RCC 7860 (cell line): ENCODE data around the gene RFESD.
"Not testable (repeated sequence)": the region's sequence is repeated elsewhere in the genome, so short reads cannot be mapped to it uniquely, and the experiment has no call there.

Experiments
- DNase-seq: peaks from one replicate; pipeline ENCODE4 v3.0.0-alpha.2; 2015; ENCODE audit warnings: low spot score
- FAIRE-seq: peaks from 2 replicates; lab custom pipeline; 2012; peaks lifted over from hg19 to GRCh38; lab: Jason Lieb, UNC

Gene RFESD

DNA sequence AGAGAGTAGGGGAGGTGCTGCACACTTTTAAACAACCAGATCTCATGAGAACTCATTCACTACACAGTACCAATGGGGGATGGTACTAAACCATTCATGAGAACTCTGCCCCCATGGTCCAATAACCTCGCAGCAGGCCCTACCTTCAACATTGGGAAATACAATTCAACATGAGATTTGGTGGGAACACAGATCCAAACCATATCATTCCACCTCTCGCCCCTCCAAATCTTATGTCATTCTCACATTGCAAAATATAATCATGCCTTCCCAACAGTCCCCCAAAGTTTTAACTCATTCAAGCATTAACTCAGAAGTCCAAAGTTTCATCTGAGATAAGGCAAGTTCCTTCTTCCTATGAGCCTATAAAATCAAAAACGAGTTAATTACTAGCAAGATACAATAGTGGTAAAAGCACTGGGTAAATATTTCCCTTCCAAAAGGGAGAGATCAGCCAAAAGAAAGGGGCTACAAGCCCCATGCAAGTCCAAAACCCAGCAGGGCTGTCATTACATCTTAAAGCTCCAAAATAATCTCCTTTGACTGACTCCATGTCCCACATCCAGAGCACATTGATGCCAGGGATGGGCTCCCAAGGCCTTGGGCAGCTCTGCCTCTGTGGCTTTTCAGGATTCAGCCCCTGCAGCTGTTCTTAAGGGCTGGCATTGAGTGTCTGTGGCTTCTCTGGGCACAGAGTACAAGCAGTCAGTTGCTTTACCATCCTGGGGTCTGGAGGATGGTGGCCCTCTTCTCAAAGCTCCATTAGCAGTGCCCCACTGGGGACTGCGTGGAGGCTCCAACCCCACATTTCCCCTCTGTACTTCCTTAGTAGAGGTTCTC lies 18.4 kb upstream of the RFESD start:
- FAIRE-seq: no peak

GRCh38 chr5:95628933-95629332 lies 17.6 kb upstream of the RFESD start:
- DNase-seq: no peak
- FAIRE-seq: no peak

More for the DNA sequence above, 18.4 kb upstream of the RFESD start:
- no peak for DNase-seq

- FAIRE-seq (no peak), DNase-seq (no peak)
Measured at GRCh38 chr5:95630394-95630917, 16.1 kb upstream of the RFESD start.

GRCh38 chr5:95631255-95631958 lies 15.2 kb upstream of the RFESD start:
- peak; percentile 47 for DNase-seq

GRCh38 chr5:95631991-95632675 lies 14.4 kb upstream of the RFESD start:
- DNase-seq (peak; percentile 76), FAIRE-seq (no peak)

More at GRCh38 chr5:95631255-95631958, 15.2 kb upstream of the RFESD start:
- FAIRE-seq: peak; percentile 31

DNA sequence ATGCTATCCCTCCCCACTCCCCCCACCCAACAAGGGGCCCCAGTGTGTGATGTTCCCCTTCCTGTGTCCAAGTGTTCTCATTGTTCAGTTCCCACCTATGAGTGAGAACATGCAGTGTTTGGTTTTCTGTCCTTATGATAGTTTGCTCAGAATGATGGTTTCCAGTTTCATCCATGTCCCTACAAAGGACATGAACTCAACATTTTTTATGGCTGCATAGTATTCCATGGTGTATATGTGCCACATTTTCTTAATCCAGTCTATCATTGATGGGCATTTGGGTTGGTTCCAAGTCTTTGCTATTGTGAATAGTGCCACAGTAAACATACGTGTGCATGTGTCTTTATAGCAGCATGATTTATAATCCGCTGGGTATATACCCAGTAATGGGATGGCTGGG lies 13.6 kb upstream of the RFESD start:
- not testable (repeated sequence) for DNase-seq, FAIRE-seq

- DNase-seq (no peak), FAIRE-seq (no peak)
Measured at GRCh38 chr5:95633671-95634070, 12.9 kb upstream of the RFESD start.

DNA sequence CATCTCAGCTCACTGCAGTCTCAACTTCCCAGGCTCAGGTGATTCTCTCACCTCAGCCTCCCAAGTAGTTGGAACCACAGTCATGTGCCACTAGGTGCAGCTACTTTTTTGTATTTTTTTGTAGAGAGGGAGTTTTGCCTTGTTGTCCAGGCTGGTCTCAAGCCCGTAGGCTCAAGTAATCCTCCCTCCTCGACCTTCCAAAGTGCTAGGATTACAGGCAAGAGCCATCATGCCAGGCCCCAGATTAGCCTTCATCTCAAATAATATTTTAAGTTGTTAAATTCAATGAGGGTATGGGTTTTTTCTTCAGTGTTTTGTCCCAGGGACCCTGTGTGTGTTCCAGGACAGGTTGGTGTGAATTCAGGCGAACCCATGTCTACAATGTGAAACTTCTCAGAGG lies 12.5 kb upstream of the RFESD start:
- FAIRE-seq (no peak), DNase-seq (no peak)

DNA sequence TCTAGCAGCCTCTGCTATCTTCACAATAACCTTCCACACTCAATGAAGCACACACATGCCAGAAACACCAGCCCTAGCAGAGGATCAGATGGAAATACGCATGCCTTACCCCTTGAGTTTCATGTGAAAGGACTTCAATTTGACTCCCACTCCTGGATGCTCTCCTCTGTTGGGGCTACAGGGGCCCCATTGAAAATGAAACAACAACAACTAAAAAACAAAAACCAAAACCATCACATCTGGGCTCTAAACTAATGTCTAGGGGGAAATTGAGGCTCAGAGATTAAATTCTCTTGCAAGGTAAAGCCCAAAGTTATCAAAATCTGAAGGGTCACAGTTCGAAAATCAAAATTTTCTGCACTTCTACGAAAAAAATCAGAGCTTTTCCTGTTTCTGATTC lies 7.9 kb upstream of the RFESD start:
- FAIRE-seq: no peak
- DNase-seq: no peak

DNA sequence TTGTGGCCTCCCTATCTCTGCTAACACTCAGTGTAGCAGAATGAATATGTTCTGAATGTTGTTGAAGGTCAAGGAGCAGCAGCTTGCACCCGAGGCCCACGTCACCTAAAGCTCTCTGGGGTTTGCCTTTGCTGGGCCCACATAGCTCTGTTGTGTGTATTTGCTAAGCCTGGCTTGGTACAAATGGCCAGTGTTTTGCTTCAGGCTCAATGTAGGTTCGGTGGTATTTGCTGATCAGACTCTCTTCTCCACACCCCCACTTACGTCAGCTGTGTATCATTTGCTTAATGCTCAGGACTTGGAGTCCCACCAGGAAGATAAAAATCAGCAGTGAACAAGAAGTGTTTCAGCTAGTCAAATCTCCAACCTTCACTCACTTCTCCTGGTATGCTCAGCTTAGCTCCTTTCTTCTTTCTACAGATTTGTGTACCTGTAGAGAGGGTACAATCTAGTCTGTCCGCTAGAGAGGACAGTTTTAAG lies 4.8 kb upstream of the RFESD start:
- FAIRE-seq (no peak), DNase-seq (no peak)

- DNase-seq (no peak), FAIRE-seq (no peak)
Measured at GRCh38 chr5:95643152-95643551, 3.4 kb upstream of the RFESD start.

DNA sequence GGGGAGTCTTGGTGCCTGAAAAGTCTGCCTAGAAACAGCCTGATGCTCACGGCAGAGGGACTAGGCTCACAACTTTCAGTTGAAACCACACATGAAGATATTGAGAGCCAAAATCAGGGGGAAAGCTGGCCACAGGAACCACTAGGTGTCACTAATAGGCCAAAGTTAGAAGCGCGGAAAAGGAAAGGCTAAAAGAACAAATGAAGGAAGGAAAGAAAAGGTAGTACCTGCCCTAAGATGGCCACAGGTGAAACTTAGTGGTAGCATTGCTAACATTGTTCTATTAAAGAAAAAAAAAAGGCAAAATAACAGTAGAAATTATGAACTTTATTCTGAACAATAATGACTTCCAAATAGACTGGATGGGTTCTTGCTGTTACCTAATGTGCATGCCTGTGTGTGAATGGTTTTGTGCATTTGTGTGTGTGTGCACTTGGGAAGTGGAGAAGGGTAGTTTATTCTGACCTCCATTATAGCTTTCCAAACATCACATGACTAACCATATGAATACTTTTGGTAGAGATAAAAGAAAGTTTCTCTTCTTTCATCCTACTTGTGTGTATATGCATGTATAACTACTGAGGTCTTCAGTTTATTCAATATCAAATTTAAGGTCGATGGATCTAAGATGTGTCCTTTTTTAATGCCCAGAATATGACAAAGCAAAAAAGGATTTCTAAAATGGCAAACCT lies 2.1 kb upstream of the RFESD start:
- DNase-seq (peak; percentile 24), FAIRE-seq (no peak)

DNA sequence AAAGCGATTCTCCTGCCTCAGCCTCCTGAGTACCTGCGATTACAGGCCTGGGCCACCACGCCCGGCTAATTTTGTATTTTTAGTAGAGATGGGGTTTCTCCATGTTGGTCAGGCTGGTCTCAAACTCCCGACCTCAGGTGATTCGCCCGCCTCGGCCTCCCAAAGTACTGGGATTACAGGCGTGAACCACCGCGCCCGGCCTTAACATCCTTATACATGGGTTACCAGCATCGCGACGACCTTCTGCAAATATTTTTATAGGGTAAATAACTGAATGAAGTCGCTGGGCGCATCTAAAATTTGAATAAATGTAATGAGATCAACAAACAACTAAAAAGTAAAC lies 380 bp upstream of the RFESD start:
- FAIRE-seq, DNase-seq: not testable (repeated sequence)

DNA sequence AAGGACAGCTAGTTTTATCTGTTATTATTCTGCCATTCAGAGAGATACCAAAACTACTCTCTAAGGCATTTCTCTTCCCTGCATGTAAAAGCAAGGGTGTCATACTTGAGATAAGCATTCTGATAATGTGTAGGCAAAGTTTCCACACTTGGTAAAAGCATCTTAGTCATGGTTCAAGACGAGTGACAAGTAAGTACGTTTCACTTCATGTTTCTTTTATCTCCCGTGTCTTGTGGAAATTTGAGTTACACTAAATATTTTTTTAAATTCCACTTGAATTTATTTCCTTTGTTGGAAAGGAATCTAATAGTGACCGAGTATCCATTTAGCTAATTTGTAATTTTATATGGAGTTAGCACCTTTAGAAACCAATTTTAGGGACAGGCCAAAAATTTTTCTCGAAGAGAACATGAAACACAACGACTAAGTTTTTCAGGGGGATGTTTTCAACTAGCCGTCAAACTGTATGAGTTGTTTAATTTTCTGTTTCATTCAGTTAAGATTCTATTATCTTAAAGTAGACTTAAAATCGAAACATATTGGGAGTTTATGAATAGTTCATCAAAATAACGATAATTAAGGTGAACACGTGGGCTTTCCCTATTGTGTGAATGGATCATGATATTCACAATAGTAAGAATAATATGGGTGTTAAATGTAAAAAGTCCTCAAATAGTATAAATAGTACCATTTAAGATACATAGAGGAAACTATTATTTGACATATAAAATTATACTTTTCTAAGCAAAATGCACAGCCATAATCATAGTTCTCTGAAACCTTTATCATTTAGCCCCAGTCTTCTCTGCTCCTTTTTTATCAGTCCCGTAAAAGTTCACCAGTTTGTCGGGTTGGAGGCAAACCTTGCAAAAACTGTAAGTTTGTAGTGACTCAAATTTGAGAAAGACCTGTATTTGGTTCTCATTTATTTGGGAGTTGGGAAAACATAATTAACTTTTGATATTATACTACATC lies 1.6 kb downstream of the RFESD start:
- DNase-seq (no peak), FAIRE-seq (no peak)

- no peak for DNase-seq
- FAIRE-seq: no peak
Measured at GRCh38 chr5:95649274-95649673, 2.7 kb downstream of the RFESD start.

GRCh38 chr5:95649842-95650620 lies 3.5 kb downstream of the RFESD start:
- FAIRE-seq (no peak), DNase-seq (no peak)

DNA sequence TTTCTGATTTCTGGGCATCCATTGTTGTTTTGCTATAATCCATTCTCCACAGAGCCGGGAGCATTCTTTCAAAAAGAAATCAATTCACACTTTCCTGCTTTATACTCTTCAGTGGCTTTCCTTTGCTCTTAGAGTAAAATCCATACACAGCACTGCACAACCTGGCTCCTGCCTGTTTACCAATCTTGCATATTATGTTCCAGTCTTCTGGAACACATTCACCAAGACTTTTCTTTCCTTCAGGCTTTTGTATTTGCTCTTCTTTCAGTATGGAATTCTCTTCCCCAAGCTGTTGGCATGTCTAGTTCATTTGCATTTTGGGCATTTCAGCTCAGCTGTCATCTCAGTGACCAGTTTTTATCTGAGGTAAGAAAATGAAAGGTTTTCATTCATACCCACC lies 6.3 kb downstream of the RFESD start:
- FAIRE-seq: no peak
- no peak for DNase-seq

- FAIRE-seq (no peak), DNase-seq (no peak)
Measured at GRCh38 chr5:95654196-95654595, 7.6 kb downstream of the RFESD start.

DNA sequence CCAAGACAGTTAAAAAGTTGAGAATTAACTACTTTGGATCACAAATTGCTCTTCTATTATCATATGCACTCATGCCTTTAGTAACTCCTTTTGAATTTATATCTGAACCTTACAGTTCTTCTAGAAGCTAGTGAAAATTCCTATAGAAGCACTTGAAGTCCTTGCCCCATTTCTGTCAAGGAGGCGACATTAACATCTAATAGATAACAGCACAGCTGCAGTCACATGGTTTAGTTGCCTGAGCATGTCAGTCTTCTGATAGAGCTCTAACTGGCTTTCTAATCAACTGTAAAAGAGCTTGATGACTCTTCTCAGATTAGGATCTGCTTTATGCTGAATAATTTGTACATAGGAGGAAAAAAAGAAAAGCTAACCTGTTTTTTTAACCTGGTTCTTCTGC lies 9.0 kb downstream of the RFESD start:
- no peak for FAIRE-seq
- no peak for DNase-seq
